ENCODE results near the gene C1orf87. TPM values are rescaled to one million over a fixed set of nuclear protein-coding genes. Genes with fewer than 3 reads are reported as not detected.
"Not testable (repeated sequence)": the region's sequence is repeated elsewhere in the genome, so short reads cannot be mapped to it uniquely, and the experiment has no call there.

Gene C1orf87
- total RNA-seq, 1 donor from 2014 or later: 0.17 TPM

GRCh38 chr1:59976194-59977074, 97.1 kb downstream of the C1orf87 start:
- peak; percentile 91 for TF ChIP-seq CTCF (conservative IDR thresholded peaks at IDR 0.05; ENCODE audit: low read depth, low read length)
- H3K4me3 ChIP-seq (ENCODE audit: low read depth, low read length): no peak overlapping the region
- DNase-seq (ENCODE audit: low read depth): no peak

DNA sequence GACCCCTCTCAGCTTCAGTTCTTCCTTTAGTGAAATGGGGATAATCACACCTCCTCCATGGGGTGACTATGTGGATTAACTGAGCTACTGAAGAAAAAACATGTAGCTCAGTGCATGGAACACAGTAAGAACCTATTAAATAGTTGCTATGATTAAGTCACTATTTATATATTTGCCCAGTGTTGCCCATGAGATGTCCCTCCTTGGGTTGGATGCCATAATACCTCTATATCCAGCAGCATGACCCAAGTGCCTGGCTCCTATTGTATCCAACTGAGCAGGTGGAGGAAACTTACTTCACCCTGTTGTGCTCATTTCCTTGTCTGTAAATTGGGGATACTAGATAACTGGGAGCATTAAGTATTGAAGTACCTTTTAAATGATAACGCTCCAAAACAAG, 99.9 kb downstream of the C1orf87 start:
- no peak for DNase-seq (ENCODE audit: low read depth)
- no peak for TF ChIP-seq CTCF (conservative IDR thresholded peaks at IDR 0.05; ENCODE audit: low read depth, low read length)
- H3K4me3 ChIP-seq (ENCODE audit: low read depth, low read length): no peak overlapping the region

GRCh38 chr1:59972216-59972927, 101.2 kb downstream of the C1orf87 start:
- H3K4me3 ChIP-seq (ENCODE audit: low read depth, low read length): no peak overlapping the region
- DNase-seq (ENCODE audit: low read depth): no peak
- no peak for TF ChIP-seq CTCF (conservative IDR thresholded peaks at IDR 0.05; ENCODE audit: low read depth, low read length)

- peak; percentile 96 for TF ChIP-seq CTCF (conservative IDR thresholded peaks at IDR 0.05; ENCODE audit: low read depth, low read length)
- no peak for DNase-seq (ENCODE audit: low read depth)
- H3K4me3 ChIP-seq (ENCODE audit: low read depth, low read length): no peak overlapping the region
Measured at GRCh38 chr1:59971464-59971911, 102.1 kb downstream of the C1orf87 start.

GRCh38 chr1:59969542-59970175, 103.9 kb downstream of the C1orf87 start:
- DNase-seq (ENCODE audit: low read depth); H3K4me3 ChIP-seq (ENCODE audit: low read depth, low read length): not testable (repeated sequence)

DNA sequence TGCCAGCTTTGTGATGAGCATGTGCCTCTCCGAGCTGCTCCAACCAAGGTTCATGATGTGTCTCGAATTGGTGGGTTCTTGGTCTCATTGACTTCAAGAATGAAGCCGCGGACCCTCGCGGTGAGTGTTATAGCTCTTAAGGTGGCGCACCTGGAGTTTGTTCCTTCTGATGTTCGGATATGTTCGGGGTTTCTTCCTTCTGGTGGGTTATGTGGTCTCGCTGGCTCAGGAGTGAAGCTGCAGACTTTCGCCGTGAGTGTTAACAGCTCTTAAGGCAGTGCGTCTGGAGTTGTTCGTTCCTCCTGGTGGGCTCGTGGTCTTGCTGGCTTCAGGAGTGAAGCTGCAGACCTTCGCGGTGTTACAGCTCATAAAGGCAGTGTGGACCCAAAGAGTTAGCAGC, 104.8 kb downstream of the C1orf87 start:
- DNase-seq (ENCODE audit: low read depth); H3K4me3 ChIP-seq (ENCODE audit: low read depth, low read length): not testable (repeated sequence)

GRCh38 chr1:59967780-59968179, 105.8 kb downstream of the C1orf87 start:
- DNase-seq (ENCODE audit: low read depth): no peak
- H3K4me3 ChIP-seq (ENCODE audit: low read depth, low read length): no peak overlapping the region
- no peak for TF ChIP-seq CTCF (conservative IDR thresholded peaks at IDR 0.05; ENCODE audit: low read depth, low read length)

Data from epithelial cell of proximal tubule (primary cell).